Neural cell (in vitro differentiated cells): ENCODE data around the gene HLCS. TPM values are rescaled to one million over a fixed set of nuclear protein-coding genes. Genes with fewer than 3 reads are reported as not detected.
A peak's percentile ranks its signal among the peaks of the same experiment; 100 is the strongest.

Experiments used
- H2AFZ ChIP-seq: fragments of 200-600, 300-800 bp; sonication (generic), shearing (Covaris generic); 2 replicates; pipeline ENCODE4 v1.6.0; 2014; ENCODE audit warnings: low read depth, mild to moderate bottlenecking, antibody characterized with exemption, low read length, moderate library complexity
- H3F3A ChIP-seq: fragments of 200-600 bp; shearing (Covaris generic); 2 replicates; pipeline ENCODE4 v1.6.1; 2016; ENCODE audit warnings: mild to moderate bottlenecking, moderate library complexity, mixed read lengths, antibody characterized with exemption, low read length; ENCODE audit not compliant: insufficient read depth, poor library complexity, severe bottlenecking
- H3K27ac ChIP-seq: fragments of 200-600, 300-800 bp; sonication (generic), shearing (Covaris generic); 2 replicates; pipeline ENCODE4 v1.5.1; 2014; ENCODE audit warnings: mild to moderate bottlenecking, low read length, moderate library complexity
- H3K27me3 ChIP-seq: fragments of 300-800, 200-600 bp; sonication (generic), shearing (Covaris generic); 2 replicates; pipeline ENCODE4 v1.6.0; 2014; ENCODE audit warnings: mild to moderate bottlenecking, low read depth, low read length, moderate library complexity; ENCODE audit not compliant: insufficient read depth
- H3K36me3 ChIP-seq: fragments of 300-800, 200-600 bp; sonication (generic), shearing (Covaris generic); 2 replicates; pipeline ENCODE4 v1.5.1; 2014; ENCODE audit warnings: mild to moderate bottlenecking, antibody characterized with exemption, low read length, moderate library complexity; ENCODE audit not compliant: insufficient read depth
- H3K4me2 ChIP-seq: fragments of 300-800, 200-600 bp; sonication (generic), shearing (Covaris generic); 2 replicates; pipeline ENCODE4 v1.6.0; 2014; ENCODE audit warnings: mild to moderate bottlenecking, low read length
- H3K4me3 ChIP-seq: fragments of 300-800, 200-600 bp; sonication (generic), shearing (Covaris generic); 2 replicates; pipeline ENCODE4 v1.5.1; 2014; ENCODE audit warnings: mild to moderate bottlenecking, low read length, moderate library complexity
- H3K79me2 ChIP-seq: fragments of 200-600 bp; shearing (Covaris generic); replicated peaks from 2 replicates; pipeline ENCODE4 v1.6.0; 2014; ENCODE audit warnings: mild to moderate bottlenecking, low read length, moderate library complexity; ENCODE audit not compliant: insufficient read depth
- H3K9ac ChIP-seq: fragments of 300-800, 200-600 bp; sonication (generic), shearing (Covaris generic); 2 replicates; pipeline ENCODE4 v1.6.1; 2016; ENCODE audit warnings: mild to moderate bottlenecking, low read length, mixed read lengths
- H3K9me2 ChIP-seq: fragments of 200-600 bp; shearing (Covaris generic); 2 replicates; pipeline ENCODE4 v1.6.1; 2016; ENCODE audit warnings: mild to moderate bottlenecking, low read length, mixed read lengths; ENCODE audit not compliant: insufficient read depth
- H3K9me3 ChIP-seq: fragments of 200-600, 300-800 bp; sonication (generic), shearing (Covaris generic); 2 replicates; pipeline ENCODE4 v1.6.1; 2016; ENCODE audit warnings: mild to moderate bottlenecking, mixed run types, low read length, moderate library complexity, mixed read lengths
- H4K20me1 ChIP-seq: fragments of 200-600 bp; shearing (Covaris generic); 2 replicates; pipeline ENCODE4 v1.6.1; 2016; ENCODE audit warnings: mild to moderate bottlenecking, mixed run types; ENCODE audit not compliant: insufficient read depth
- EP300 ChIP-seq: fragments of 450-650 bp; conservative IDR thresholded peaks from 2 replicates; pipeline ENCODE4 v1.6.1; 2014; ENCODE audit warnings: antibody characterized with exemption, mild to moderate bottlenecking, moderate library complexity; ENCODE audit not compliant: poor library complexity, severe bottlenecking
- EZH2 ChIP-seq: fragments of 200-600, 300-800 bp; shearing (Covaris generic), sonication (generic); IDR thresholded peaks from 2 replicates; pipeline ENCODE4 v1.6.1; 2014; ENCODE audit warnings: antibody characterized with exemption, low read length, borderline replicate concordance, mild to moderate bottlenecking; ENCODE audit not compliant: insufficient read depth, poor library complexity, severe bottlenecking
- MXI1 ChIP-seq: fragments of 450-650 bp; conservative IDR thresholded peaks from 2 replicates; pipeline ENCODE4 v1.6.1; 2014; ENCODE audit warnings: antibody characterized with exemption, mild to moderate bottlenecking; ENCODE audit not compliant: poor library complexity, severe bottlenecking
- POLR2AphosphoS5 ChIP-seq: IDR thresholded peaks from 2 replicates; pipeline ENCODE4 v1.6.1; 2012
- RAD21 ChIP-seq: fragments of 450-650 bp; conservative IDR thresholded peaks from 2 replicates; pipeline ENCODE4 v1.6.1; 2014; ENCODE audit warnings: antibody characterized with exemption, mild to moderate bottlenecking, moderate library complexity
- SMC3 ChIP-seq: fragments of 450-650 bp; conservative IDR thresholded peaks from 2 replicates; pipeline ENCODE4 v1.6.1; 2014; ENCODE audit warnings: antibody characterized with exemption, mild to moderate bottlenecking, moderate library complexity; ENCODE audit not compliant: poor library complexity
- polyA plus RNA-seq: library from polyadenylated mRNA; depleted of rRNA; stranded (reverse); fragments of >200 nt; gene quantifications from 2 replicates; pipeline ENCODE4 v1.2.3, GENCODE V29; 2014
- TF ChIP-seq, protein P1 (sequence below): IDR thresholded peaks from 2 replicates; pipeline ENCODE4 v1.6.1; 2012; ENCODE audit warnings: borderline replicate concordance

HLCS gene
- polyA plus RNA-seq, 1 donor from 2014 or later: 12.1 TPM

DNA sequence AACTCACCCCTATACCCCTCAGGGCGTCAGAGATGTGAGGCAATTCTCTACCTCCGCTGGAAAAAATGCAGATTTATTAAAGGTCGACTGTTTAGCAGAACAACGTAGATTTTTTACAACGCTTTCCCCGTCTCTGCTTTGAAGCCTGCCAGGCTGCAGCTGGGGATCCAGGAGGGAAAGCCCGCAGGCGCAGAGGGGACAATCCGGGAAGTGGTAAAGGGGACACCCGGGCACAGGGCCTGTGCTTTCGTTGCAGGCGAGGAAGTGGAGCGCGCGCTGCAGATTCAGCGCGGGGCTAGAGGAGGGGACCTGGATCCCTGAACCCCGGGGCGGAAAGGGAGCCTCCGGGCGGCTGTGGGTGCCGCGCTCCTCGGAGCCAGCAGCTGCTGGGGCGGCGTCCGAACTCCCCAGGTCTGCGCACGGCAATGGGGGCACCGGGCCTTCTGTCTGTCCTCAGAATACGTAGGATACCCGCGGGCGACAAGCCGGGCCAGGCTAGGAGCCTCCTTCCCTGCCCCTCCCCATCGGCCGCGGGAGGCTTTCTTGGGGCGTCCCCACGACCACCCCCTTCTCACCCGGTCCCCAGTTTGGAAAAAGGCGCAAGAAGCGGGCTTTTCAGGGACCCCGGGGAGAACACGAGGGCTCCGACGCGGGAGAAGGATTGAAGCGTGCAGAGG, 262.1 kb downstream of the HLCS start:
- Histone ChIP-seq H3K79me2 (no peaks in the 10 kb centered on the region), H3K27ac (no peak overlapping the region), H3K9me2 (no peaks in the 10 kb centered on the region), H3K9me3 (no peaks in the 10 kb centered on the region), H3K27me3 (peaks cover 100% of the 10 kb centered on the region), H3K9ac (no peak overlapping the region), H2AFZ (no peak overlapping the region), H4K20me1 (no peaks in the 10 kb centered on the region), H3K4me2 (no peak overlapping the region), H3F3A (no peaks in the 10 kb centered on the region), H3K4me3 (no peak overlapping the region), H3K36me3 (no peaks in the 10 kb centered on the region)
- TF ChIP-seq EP300 (no peak), SMC3 (no peak), RAD21 (no peak), EZH2 (peak; percentile 85), POLR2AphosphoS5 (peak; percentile 47)

DNA sequence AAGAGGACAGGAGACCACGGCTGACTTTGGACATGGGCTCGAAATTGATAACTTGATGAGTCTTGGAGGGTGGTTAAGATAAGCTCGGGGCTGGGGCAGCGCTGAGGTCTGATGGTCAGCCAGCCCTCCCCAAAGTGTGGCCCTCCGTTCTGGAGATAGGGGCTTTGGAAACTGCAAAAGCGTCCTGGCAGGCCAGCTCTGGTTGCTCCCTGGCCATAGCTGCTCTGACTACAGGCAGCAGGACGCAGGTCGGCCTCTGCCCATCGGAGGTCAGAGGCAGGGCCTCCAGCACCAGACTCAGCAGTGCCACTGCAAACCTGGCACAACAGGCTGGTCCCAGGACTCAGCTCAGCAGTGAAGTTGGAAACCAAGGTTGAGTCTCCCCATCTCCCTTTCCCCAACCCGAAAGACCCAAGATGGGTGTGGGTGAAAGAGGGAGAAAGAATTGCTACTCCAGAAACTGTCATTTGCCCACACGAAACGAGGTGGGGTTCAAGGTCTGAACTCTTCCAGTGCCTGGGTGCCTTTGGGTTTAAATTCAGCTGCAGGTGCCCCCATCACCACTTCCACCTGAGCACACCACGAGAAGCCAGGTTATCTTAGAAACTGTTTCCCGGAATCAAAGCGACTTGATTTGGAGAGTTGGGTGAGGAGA, 262.7 kb downstream of the HLCS start:
- H3F3A ChIP-seq: no peaks in the 10 kb centered on the region
- TF ChIP-seq MXI1: no peak
- no peak for TF ChIP-seq SMC3
- TF ChIP-seq, protein P1, sequence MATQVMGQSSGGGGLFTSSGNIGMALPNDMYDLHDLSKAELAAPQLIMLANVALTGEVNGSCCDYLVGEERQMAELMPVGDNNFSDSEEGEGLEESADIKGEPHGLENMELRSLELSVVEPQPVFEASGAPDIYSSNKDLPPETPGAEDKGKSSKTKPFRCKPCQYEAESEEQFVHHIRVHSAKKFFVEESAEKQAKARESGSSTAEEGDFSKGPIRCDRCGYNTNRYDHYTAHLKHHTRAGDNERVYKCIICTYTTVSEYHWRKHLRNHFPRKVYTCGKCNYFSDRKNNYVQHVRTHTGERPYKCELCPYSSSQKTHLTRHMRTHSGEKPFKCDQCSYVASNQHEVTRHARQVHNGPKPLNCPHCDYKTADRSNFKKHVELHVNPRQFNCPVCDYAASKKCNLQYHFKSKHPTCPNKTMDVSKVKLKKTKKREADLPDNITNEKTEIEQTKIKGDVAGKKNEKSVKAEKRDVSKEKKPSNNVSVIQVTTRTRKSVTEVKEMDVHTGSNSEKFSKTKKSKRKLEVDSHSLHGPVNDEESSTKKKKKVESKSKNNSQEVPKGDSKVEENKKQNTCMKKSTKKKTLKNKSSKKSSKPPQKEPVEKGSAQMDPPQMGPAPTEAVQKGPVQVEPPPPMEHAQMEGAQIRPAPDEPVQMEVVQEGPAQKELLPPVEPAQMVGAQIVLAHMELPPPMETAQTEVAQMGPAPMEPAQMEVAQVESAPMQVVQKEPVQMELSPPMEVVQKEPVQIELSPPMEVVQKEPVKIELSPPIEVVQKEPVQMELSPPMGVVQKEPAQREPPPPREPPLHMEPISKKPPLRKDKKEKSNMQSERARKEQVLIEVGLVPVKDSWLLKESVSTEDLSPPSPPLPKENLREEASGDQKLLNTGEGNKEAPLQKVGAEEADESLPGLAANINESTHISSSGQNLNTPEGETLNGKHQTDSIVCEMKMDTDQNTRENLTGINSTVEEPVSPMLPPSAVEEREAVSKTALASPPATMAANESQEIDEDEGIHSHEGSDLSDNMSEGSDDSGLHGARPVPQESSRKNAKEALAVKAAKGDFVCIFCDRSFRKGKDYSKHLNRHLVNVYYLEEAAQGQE: no peak
- no peaks in the 10 kb centered on the region for H3K36me3 ChIP-seq
- H3K9me3 ChIP-seq: no peaks in the 10 kb centered on the region
- H4K20me1 ChIP-seq: no peaks in the 10 kb centered on the region
- no peak overlapping the region for H3K9ac ChIP-seq
- peaks cover 99% of the 10 kb centered on the region for H3K27me3 ChIP-seq
- no peak overlapping the region for H3K4me3 ChIP-seq
- no peak overlapping the region for H3K4me2 ChIP-seq
- H3K27ac ChIP-seq: no peak overlapping the region
- no peaks in the 10 kb centered on the region for H3K79me2 ChIP-seq
- H3K9me2 ChIP-seq: no peaks in the 10 kb centered on the region
- H2AFZ ChIP-seq: no peak overlapping the region

DNA sequence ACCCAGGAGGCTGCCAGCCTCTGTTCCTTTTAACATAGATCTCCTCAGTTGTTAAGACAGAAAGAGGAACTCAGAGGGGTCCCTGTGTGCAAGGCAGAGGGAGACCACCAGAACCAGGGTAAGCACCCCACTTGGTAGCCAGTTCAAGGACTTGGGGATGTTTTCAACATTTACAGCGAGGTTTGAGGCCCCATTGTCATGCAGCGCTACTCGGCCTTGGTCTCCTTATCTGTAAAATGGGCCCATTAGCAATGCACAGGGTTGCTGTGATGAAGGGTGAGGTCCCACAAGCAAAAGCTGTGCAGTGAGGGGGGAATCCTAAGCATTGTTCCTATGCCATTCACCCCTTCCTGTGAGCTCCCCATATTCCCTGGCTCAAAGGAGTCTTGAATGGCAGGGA, 263.3 kb downstream of the HLCS start:
- H3K4me3 ChIP-seq: no peak overlapping the region
- H3K36me3 ChIP-seq: no peaks in the 10 kb centered on the region
- TF ChIP-seq SMC3 (no peak), RAD21 (no peak)
- no peak overlapping the region for H2AFZ ChIP-seq
- H4K20me1 ChIP-seq: no peaks in the 10 kb centered on the region
- no peak overlapping the region for H3K9ac ChIP-seq
- no peaks in the 10 kb centered on the region for H3F3A ChIP-seq
- H3K27me3 ChIP-seq: peaks cover 99% of the 10 kb centered on the region
- no peak overlapping the region for H3K27ac ChIP-seq
- H3K79me2 ChIP-seq: no peaks in the 10 kb centered on the region
- no peak overlapping the region for H3K4me2 ChIP-seq
- no peaks in the 10 kb centered on the region for H3K9me3 ChIP-seq
- H3K9me2 ChIP-seq: no peaks in the 10 kb centered on the region
